ENCODE results near the gene ARHGAP5.
A peak's percentile ranks its signal among the peaks of the same experiment; 100 is the strongest.

Gene ARHGAP5

DNA sequence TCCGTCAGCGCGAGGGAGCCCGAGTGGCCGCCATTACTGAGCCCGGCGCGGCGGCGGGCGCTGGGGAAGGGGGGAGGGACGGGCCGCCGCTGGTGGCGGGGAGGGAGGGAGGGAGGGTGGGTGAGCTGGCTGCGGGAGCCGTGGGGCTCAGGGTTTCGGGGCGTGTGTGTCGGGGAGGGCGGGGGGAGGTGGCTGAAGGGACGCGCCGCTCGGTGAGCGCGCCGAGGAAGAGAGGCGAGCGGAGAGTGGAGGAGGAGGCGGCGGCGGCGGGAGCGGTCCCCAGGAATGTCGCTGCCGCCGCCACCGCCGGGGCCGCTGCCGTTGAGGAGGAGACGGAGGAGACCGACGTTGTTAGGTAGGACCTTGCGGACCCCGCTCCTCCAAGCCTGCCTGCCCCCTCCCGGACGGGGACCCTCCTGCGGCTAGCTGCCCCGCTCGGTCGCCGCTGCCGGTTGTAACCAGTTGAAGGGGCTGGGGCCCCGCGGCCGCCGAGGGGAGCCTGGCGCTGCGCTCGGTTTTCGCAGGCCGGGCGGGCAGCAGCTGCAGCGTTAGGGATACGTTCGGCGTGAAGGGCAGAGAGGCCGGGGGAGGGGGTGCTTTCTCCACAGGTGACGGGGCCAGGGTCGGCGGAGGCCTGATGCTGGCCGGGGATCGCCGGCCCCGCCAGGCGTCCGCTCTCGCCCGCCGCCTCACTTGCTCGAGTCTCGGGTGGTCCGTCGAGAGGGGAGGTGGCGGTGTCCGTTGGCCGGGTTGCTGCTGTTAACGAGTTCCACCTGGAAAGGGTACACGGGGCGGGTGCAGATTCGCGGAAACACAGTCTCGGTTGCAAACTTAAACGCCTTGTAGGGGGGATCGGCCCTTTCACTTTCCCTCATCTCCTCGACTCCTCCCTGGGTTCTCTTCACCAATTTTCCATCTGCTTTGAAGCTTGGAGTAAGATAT is at the start of gene ARHGAP5:
Gene ARHGAP5, plus strand, starts transcription at position 224 of the 942 bp plus-strand sequence. CDS start 13,366 bp downstream, outside the sequence.
- peaks cover 32% of the 10 kb centered on the region for H3K79me2 ChIP-seq (ENCODE audit: control insufficient read depth, low read length)
- H3K36me3 ChIP-seq (ENCODE audit: control insufficient read depth, low read length): no peaks in the 10 kb centered on the region
- peaks cover 7% of the 10 kb centered on the region for H4K20me1 ChIP-seq (ENCODE audit: control insufficient read depth, insufficient read depth, low read depth, low read length)
- peaks cover 22% of the 10 kb centered on the region for H3K27me3 ChIP-seq (ENCODE audit: control insufficient read depth, low read length)
- peaks cover 17% of the 10 kb centered on the region for H3K4me1 ChIP-seq (ENCODE audit: control insufficient read depth, low read length)
- peak within 1 kb of the TSS; percentile 90 for H3K4me3 ChIP-seq (ENCODE audit: low read length)
- H3K4me2 ChIP-seq (ENCODE audit: low read length): peak within 1 kb of the TSS; percentile 96
- H3F3A ChIP-seq (ENCODE audit: control insufficient read depth, insufficient read depth): peaks cover 15% of the 10 kb centered on the region
- H3K9me2 ChIP-seq (replicated peaks; ENCODE audit: control insufficient read depth, low read length): no peaks in the 10 kb centered on the region
- TF ChIP-seq, protein P1, sequence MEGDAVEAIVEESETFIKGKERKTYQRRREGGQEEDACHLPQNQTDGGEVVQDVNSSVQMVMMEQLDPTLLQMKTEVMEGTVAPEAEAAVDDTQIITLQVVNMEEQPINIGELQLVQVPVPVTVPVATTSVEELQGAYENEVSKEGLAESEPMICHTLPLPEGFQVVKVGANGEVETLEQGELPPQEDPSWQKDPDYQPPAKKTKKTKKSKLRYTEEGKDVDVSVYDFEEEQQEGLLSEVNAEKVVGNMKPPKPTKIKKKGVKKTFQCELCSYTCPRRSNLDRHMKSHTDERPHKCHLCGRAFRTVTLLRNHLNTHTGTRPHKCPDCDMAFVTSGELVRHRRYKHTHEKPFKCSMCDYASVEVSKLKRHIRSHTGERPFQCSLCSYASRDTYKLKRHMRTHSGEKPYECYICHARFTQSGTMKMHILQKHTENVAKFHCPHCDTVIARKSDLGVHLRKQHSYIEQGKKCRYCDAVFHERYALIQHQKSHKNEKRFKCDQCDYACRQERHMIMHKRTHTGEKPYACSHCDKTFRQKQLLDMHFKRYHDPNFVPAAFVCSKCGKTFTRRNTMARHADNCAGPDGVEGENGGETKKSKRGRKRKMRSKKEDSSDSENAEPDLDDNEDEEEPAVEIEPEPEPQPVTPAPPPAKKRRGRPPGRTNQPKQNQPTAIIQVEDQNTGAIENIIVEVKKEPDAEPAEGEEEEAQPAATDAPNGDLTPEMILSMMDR (IDR thresholded peaks at IDR 0.05; ENCODE audit: low read depth, low read length, poor library complexity, severe bottlenecking): no peak
- no peak for TF ChIP-seq EZH2phosphoT487 (IDR thresholded peaks at IDR 0.05; ENCODE audit: borderline replicate concordance, low read length)
- H3K9me3 ChIP-seq (ENCODE audit: control insufficient read depth, insufficient read depth, low read length): no peaks in the 10 kb centered on the region
- H3K27ac ChIP-seq (ENCODE audit: low read depth, low read length): no peak within 1 kb of the TSS

- TF ChIP-seq EZH2phosphoT487 (IDR thresholded peaks at IDR 0.05; ENCODE audit: borderline replicate concordance, low read length): no peak
- TF ChIP-seq, protein P1 (IDR thresholded peaks at IDR 0.05; ENCODE audit: low read depth, low read length, poor library complexity, severe bottlenecking): no peak
- Histone ChIP-seq H3K4me2 (ENCODE audit: low read length) (no peak overlapping the region), H3F3A (ENCODE audit: control insufficient read depth, insufficient read depth) (no peaks in the 10 kb centered on the region), H3K27me3 (ENCODE audit: control insufficient read depth, low read length) (no peaks in the 10 kb centered on the region), H3K27ac (ENCODE audit: low read depth, low read length) (no peak overlapping the region), H3K79me2 (ENCODE audit: control insufficient read depth, low read length) (no peaks in the 10 kb centered on the region), H3K36me3 (ENCODE audit: control insufficient read depth, low read length) (no peaks in the 10 kb centered on the region), H4K20me1 (ENCODE audit: control insufficient read depth, insufficient read depth, low read depth, low read length) (no peaks in the 10 kb centered on the region), H3K9me2 (replicated peaks; ENCODE audit: control insufficient read depth, low read length) (no peaks in the 10 kb centered on the region), H3K4me3 (ENCODE audit: low read length) (no peak overlapping the region), H3K9me3 (ENCODE audit: control insufficient read depth, insufficient read depth, low read length) (no peaks in the 10 kb centered on the region), H3K4me1 (ENCODE audit: control insufficient read depth, low read length) (no peaks in the 10 kb centered on the region)
Measured at GRCh38 chr14:32028599-32028998, 48.5 kb upstream of the ARHGAP5 start.

GRCh38 chr14:32033543-32033942 is 43.6 kb upstream of the ARHGAP5 start:
- no peaks in the 10 kb centered on the region for H3K79me2 ChIP-seq (ENCODE audit: control insufficient read depth, low read length)
- H3K9me2 ChIP-seq (replicated peaks; ENCODE audit: control insufficient read depth, low read length): no peaks in the 10 kb centered on the region
- no peaks in the 10 kb centered on the region for H3K36me3 ChIP-seq (ENCODE audit: control insufficient read depth, low read length)
- H3F3A ChIP-seq (ENCODE audit: control insufficient read depth, insufficient read depth): no peaks in the 10 kb centered on the region
- H3K9me3 ChIP-seq (ENCODE audit: control insufficient read depth, insufficient read depth, low read length): no peaks in the 10 kb centered on the region
- TF ChIP-seq EZH2phosphoT487 (IDR thresholded peaks at IDR 0.05; ENCODE audit: borderline replicate concordance, low read length): no peak
- TF ChIP-seq, protein P1 (IDR thresholded peaks at IDR 0.05; ENCODE audit: low read depth, low read length, poor library complexity, severe bottlenecking): no peak
- no peak overlapping the region for H3K27ac ChIP-seq (ENCODE audit: low read depth, low read length)
- H3K4me1 ChIP-seq (ENCODE audit: control insufficient read depth, low read length): no peaks in the 10 kb centered on the region
- no peaks in the 10 kb centered on the region for H4K20me1 ChIP-seq (ENCODE audit: control insufficient read depth, insufficient read depth, low read depth, low read length)
- no peak overlapping the region for H3K4me2 ChIP-seq (ENCODE audit: low read length)
- no peak overlapping the region for H3K4me3 ChIP-seq (ENCODE audit: low read length)
- H3K27me3 ChIP-seq (ENCODE audit: control insufficient read depth, low read length): no peaks in the 10 kb centered on the region

Data from DOHH2 (cell line).